ENCODE data around the gene FAM3C.

Gene FAM3C

GRCh38 chr7:121301446-121302213 lies 94.5 kb downstream of the FAM3C start:
- DNase-seq (ENCODE audit: low read depth in 2 of 3, low spot score in 1 of 3): no peak

- DNase-seq (ENCODE audit: low read depth in 2 of 3, low spot score in 1 of 3): no peak
These were observed 95.3 kb downstream of the FAM3C start for GRCh38 chr7:121300685-121301420.
